Embryonic facial prominence (tissue), 1 donor: ENCODE results near the gene MST1.

Experiments
- DNase-seq: peaks from one replicate; pipeline ENCODE4 v3.0.0-alpha.2; 2016; ENCODE audit errors: extremely low spot score

MST1 gene

DNA sequence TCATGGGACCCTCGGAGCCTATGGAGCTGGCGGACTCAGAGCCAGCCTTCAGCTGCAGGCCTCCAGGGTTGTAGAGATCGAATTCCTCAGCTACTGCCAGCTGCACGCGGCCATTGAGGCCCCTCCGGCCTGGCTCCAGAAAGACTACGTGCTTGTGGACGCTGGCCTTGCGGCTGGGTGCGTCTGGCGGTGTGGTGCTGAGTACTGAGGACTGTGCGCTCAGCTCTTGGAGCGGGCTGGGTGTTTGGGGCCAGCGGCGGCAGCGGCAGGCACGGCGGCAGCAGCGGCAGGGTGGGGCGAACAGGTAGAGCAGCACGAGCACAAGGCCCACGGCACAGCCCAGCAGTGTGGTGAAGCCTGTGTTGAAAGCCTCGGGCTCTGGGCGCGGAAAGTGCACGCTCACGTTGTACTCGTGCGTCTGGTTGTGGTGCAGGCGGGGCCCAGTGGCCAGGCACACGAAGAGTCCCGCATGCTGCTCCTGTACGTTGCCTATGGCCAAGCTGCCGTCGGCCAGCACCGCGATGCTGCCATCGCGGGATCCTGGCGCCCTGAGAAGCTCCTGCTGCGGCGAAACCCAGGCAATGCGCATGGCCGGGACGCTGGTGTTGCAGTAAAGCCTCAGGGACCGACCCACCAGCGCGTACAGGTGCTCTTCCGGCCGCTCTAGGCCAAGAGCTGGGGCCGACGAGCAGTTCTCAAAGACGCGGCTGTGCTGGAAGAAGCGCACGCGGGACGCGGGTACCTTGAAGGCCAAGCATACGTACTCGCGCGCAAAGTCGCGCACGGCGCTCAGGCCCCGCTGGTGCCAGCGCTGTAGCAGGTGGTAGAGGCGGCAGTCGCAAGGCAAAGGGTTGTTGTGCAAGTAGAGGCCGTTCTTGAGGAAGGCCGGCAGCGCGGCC, 28.9 kb upstream of the MST1 start:
- no peak for DNase-seq

GRCh38 chr3:49717211-49717958, 28.1 kb upstream of the MST1 start:
- no peak for DNase-seq

DNA sequence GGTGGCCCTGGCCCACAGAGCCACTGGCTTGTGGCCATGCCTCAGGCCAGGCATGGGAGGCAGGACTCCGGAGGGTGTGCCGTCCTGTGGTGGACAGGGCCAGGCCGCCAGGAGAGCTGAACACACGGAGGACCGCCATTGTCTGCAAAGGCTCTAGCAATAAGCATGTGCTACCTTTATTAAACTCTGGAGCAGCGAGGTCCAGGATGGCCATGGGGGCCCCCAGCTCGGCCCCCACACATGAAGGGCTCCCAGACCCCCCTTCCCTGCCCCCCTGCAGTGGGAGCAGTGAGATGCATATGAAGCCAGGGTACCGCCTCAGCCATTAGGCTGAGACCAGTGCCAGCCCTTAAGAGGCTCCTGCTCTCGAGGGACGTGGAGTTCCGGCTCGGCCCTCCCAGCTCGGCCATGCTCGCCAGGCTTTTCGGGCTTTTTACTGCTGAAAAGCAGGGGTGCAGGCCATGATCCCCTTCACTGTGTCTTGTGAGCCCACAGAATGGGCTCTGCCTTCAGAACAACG, 27.5 kb upstream of the MST1 start:
- no peak for DNase-seq

DNA sequence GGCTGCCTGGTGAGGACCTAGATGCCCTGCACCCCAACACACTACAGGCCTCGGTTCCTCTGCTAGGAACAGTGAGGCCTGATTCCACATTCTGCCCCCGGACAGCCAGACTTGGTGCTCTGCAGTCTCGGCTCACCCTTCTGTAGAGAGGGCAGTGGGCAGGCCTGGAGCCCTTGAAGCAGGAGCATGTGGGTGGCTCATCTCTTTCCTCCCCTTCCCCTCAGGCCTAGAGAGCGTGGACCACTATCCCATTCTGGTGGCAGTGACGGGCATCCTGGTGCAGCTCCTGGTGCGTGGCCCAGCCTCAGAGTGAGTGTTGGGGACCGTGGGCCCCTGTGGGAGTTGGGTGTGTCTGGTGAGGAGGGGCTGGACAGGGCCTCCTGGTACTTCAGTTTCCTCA, 26.9 kb upstream of the MST1 start:
- no peak for DNase-seq

DNA sequence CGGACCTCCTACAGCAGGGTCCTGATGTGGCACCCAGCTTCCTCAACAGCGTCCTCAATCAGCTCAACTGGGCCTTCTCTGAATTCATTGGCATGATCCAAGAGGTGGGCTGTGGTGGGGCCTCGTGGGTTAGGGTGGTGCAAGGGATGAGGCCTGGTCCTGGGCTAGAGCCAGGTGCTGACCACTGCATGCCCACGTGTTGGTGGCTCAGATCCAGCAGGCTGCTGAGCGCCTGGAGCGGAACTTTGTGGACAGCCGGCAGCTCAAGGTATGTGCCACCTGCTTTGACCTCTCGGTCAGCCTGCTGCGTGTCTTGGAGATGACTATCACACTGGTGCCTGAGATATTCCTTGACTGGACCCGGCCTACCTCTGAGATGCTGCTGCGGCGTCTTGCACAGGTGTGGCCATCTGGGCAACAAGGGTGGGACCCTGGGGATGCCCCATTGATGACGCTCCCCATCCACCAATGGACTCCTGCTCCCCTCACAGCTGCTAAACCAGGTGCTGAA, 26.4 kb upstream of the MST1 start:
- no peak for DNase-seq

- no peak for DNase-seq
Measured at GRCh38 chr3:49714728-49715550, 25.7 kb upstream of the MST1 start.

GRCh38 chr3:49713336-49714105, 24.2 kb upstream of the MST1 start:
- no peak for DNase-seq

GRCh38 chr3:49712631-49713317, 23.5 kb upstream of the MST1 start:
- DNase-seq = no peak

GRCh38 chr3:49712166-49712565, 22.9 kb upstream of the MST1 start:
- no peak for DNase-seq

GRCh38 chr3:49711489-49711888, 22.2 kb upstream of the MST1 start:
- DNase-seq = no peak

- no peak for DNase-seq
Measured at GRCh38 chr3:49709852-49710251, 20.6 kb upstream of the MST1 start.

DNA sequence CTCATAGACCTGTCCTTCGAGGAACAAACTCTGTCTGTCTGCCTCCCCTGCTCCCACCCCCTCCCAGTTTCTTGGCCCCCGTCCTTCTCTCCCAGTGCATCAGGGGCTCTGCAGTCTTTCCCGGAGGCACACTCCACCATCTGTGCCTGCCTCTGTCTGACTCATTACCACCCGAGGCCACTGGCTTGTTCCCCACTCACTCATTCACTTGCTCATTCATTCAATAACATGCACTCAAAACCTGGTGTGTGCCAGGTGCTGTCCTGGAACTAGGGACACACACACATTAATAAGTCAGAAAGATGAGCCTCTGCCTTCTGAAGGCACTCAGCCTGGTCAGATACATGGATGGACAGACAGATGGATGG, 17.8 kb upstream of the MST1 start:
- no peak for DNase-seq

DNA sequence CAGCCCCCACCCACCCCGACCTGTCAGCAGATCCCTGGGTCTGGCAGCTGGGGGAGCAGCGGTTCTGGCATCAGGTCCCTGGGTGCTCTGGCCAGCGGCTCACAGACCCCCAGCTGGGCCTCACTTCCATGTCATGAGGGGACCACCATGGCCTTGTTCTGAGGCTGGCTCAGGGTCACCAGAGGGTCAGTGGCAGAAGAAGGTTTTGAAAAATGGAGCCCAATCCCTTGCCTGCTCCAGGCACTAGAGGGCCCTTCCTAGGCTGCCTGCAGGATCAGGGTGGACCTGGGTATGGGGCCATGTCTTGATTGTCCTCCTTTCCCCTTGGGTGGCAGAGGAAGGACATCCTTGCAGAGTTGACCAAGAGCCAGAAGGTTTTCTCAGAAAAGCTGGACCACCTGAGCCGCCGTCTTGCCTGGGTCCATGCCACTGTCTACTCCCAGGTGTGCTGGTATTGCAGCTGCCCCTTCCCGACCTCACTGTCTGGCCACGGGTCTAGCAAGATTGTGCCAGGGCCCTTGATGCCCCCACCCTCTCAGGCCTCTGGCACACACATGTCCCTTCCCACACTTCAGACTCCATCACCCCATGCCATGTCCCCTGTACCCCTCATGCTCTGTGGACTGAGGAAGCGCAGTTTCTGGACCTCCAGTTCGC, 17.3 kb upstream of the MST1 start:
- no peak for DNase-seq

GRCh38 chr3:49705390-49705960, 16.2 kb upstream of the MST1 start:
- no peak for DNase-seq

DNA sequence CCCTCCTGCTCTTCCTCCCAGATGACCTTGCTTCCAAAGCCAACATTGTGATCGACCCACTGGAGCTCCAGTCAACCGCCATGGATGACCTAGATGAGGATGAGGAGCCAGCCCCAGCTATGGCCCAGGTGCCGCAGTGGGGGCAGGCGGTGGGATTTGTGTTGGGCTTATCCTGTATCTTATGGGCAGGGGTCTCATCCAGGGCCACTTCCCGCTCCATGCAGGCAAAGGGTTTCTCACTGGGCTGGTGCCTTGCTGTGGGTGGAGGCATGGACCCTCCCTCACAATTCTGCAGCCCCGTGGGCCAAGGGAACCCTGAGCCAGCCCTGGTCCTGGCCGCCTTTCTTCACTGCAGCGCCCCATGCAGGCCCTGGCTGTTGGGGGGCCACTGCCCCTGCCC, 15.4 kb upstream of the MST1 start:
- no peak for DNase-seq

GRCh38 chr3:49703956-49704355, 14.7 kb upstream of the MST1 start:
- DNase-seq = no peak

GRCh38 chr3:49703443-49703927, 14.2 kb upstream of the MST1 start:
- DNase-seq = no peak

DNA sequence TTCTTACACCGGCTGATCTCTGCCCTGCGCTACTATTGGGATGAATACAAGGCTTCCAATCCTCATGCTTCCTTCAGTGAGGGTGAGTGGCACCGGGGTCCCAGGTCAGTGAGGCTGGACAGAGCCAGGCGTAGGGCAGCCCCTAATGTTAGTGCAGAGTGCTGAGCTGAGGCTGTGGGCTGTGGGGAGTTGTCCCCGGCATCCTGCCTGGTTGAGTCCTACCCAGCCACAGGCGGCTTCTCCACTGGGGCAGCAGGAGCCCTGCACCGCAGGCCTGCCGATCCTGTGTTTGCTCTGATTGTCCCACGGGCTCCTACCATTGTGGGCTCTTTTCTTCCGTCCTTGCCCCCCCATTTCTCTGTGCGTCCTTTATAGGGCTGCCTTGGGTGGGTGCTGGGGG, 13.4 kb upstream of the MST1 start:
- no peak for DNase-seq

GRCh38 chr3:49701388-49702077, 12.3 kb upstream of the MST1 start:
- DNase-seq = no peak
